Suprapubic skin (tissue), 3 donors: ENCODE results near the gene STK10.

Experiments used
- POLR2A ChIP-seq, 2 donors: fragments of 450-650 bp; IDR thresholded peaks; one replicate each; pipeline ENCODE4 v1.6.1; 2017; ENCODE audit warnings: antibody characterized with exemption in 2 of 2, mild to moderate bottlenecking in 2 of 2, moderate library complexity in 2 of 2
- TF ChIP-seq, protein P1 (sequence below), 2 donors: fragments of 200-600 bp in 1 of 2; fragments of 450-650 bp in 1 of 2; sonication (generic) in 1 of 2; IDR thresholded peaks; one replicate each; pipeline ENCODE4 v1.5.1; 2016 to 2019; ENCODE audit warnings: antibody characterized with exemption in 2 of 2, mild to moderate bottlenecking in 1 of 2, moderate library complexity in 1 of 2

DNA sequence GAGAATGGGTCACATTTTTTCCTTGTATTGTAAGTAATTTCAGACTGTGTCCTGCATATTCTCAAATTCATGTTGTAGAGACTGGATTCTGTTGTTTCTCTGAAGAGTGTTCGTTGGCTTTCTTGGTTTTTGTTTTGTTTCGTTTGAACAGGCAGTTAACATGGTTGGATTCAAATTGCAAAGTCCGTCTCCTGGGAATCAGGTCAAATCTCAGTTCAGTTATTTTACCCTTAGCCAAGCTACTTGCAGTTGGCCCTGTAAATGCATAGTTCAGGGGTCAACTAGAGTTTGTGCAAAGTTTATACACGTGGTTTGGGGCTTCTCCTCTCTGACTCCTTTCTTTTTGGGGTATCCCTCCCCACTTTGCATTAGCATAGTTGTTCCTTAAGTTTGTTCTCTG is 159.9 kb downstream of the STK10 start:
- TF ChIP-seq, protein P1, sequence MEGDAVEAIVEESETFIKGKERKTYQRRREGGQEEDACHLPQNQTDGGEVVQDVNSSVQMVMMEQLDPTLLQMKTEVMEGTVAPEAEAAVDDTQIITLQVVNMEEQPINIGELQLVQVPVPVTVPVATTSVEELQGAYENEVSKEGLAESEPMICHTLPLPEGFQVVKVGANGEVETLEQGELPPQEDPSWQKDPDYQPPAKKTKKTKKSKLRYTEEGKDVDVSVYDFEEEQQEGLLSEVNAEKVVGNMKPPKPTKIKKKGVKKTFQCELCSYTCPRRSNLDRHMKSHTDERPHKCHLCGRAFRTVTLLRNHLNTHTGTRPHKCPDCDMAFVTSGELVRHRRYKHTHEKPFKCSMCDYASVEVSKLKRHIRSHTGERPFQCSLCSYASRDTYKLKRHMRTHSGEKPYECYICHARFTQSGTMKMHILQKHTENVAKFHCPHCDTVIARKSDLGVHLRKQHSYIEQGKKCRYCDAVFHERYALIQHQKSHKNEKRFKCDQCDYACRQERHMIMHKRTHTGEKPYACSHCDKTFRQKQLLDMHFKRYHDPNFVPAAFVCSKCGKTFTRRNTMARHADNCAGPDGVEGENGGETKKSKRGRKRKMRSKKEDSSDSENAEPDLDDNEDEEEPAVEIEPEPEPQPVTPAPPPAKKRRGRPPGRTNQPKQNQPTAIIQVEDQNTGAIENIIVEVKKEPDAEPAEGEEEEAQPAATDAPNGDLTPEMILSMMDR (IDR thresholded peaks at IDR 0.05) = no peak
- no peak for TF ChIP-seq POLR2A (IDR thresholded peaks at IDR 0.05)
